HG03103 (cell line): Measurements from ENCODE around the gene C17orf107.
"Not testable (repeated sequence)": the region's sequence is repeated elsewhere in the genome, so short reads cannot be mapped to it uniquely, and the experiment has no call there.

Source experiments
- ATAC-seq: cut with Tn5 transposase; IDR thresholded peaks from one replicate; pipeline ENCODE4 v1.9.1; 2021; ENCODE audit warnings: low read depth; ENCODE audit not compliant: unreplicated experiment

The C17orf107 gene

DNA sequence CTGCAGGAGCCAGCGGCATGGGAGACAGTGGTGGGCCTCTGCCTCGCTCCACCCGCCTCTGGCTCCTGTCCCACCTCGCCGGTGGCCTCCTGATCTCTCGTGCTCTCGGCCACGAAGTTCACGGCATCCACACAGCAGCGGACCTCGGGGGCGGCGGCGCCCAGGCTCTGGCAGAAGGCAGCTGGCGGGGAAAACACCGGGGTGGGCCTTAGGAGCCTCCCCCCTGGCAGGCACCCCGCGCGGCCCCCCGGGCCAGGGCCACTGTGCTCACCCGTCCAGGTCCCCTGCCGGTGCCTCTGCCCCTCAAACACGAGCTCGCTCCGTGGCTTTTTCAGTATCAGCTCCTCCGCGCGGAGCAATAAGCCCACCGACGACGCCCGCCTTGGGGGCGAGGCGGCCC lies 409 bp upstream of the C17orf107 start:
- ATAC-seq: no peak

GRCh38 chr17:4900231-4901107 lies 1.1 kb downstream of the C17orf107 start:
- no peak for ATAC-seq

DNA sequence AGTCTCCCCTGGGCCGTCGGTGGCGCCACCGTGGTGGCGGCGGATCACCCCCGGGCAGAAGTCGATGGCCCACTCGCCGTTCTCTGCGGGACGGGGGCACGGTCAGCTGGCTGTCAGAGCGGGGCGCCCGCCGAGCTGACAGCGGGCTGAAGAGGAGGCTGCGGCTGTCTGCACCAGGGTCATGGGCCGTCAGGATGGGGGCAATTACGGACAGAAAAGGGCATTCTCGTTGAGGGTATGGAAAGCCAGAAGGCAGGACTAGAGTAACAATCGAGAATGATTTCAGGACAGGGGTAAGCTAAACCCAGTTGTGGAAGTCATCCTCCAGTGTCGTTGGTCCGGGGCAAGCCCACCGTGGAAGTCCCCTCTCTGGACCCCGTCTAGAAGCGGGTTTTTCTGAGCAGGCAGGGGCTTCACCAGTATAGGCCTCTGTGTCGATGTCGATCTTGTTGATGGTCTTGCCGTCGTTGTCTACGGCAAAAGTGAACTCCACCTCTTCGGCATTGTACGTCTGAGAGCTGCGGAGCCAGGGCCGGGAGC lies 1.8 kb downstream of the C17orf107 start:
- ATAC-seq: no peak

DNA sequence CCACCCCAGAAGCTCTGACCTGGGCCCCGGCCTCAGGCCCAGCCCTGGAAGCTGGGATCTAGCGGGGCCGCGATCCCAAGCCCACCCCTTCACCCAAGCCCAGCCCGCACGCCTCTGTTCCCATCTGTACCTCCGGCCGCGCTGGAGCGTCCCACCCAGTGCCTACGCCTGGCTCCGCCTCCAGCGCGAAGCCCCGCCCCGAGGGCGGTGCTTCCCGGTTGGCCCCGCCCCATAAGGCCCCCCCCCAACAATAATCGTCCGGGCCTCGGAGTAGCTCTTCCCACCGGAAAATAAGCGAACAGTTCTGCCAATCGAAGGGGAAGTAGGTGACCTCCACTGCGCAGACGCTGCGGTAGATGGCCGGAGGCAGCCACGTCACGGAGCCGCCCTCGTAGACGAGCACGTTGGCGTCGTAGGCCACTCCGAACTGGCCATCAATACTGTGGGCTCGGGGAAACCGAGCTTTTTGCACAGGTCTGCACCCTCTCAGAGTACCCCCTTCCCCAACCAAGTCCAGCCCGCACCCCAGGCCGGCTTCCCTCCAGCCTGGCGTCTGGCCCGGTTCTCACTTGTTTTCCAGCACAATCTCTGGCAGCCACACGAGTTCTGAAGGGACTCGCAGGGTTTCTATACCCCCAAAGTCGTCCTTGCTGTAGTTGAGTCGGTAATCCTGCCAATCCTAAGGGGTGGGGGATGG lies 2.5 kb downstream of the C17orf107 start:
- no peak for ATAC-seq

DNA sequence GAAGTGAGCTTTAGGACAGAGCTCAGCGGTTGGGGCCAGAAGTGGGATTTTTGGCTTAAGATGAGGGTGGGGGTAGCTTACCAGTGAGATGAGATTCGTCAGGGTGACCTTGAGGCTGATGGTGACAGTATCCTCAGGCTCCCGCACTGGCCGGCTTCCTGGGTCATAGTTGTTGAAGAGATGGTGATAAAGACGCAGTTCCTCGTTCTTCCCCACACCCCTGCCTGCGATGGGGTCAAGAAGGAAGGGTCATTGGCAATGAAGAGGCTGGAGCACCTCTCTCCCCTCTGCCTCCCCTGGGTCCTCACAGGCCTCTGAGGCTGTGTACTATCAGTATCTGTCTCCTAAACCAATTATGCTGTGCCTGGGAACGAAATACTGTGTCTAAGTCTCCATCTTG lies 3.2 kb downstream of the C17orf107 start:
- no peak for ATAC-seq

DNA sequence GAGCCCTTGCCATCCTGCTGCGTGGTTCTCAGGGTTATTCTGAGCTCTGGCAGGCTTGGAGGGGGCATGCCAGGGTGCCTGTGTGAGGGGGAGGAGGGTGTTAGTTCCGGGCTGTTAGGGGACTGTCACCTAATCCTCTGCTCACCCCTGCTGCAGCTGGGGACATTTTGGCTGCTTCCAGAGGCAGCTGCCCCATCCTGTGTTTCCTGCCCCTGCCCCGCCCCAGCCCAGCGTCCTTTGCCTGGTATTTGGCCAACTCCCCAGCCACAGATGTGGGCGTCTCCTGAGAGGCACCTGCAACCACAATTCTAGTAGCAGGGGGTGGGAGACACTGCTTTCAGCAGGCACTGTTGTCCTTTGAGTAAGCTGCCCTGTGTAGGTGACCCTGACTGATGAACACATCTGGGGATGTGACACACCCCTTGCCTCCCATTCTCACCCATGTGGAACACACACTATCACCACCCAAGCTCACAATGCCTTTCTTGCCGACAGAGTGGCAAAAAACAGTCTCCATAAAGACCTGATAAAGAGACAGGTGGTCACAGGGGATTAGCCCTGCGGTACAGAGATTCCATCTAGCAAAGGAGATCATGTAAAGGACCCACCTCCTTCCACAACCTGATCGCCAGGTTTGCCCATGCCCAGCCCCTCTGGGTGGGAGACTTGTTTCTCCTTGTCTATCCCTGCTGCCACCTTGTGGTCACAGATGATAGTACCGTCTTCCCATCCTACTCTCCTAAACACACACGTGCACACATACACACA lies 3.9 kb downstream of the C17orf107 start, which contains the start of gene CHRNE:
Gene CHRNE (minus strand): TSS at position 48 of the 768 bp plus-strand sequence. CDS start 35 bp downstream, at position 13.
- no peak for ATAC-seq

- not testable (repeated sequence) for ATAC-seq
These were observed 7.3 kb downstream of the C17orf107 start for GRCh38 chr17:4906642-4907041.

GRCh38 chr17:4908301-4908700 lies 9.0 kb downstream of the C17orf107 start:
- no peak for ATAC-seq

- no peak for ATAC-seq
These were observed 9.6 kb downstream of the C17orf107 start for GRCh38 chr17:4908711-4909496.

DNA sequence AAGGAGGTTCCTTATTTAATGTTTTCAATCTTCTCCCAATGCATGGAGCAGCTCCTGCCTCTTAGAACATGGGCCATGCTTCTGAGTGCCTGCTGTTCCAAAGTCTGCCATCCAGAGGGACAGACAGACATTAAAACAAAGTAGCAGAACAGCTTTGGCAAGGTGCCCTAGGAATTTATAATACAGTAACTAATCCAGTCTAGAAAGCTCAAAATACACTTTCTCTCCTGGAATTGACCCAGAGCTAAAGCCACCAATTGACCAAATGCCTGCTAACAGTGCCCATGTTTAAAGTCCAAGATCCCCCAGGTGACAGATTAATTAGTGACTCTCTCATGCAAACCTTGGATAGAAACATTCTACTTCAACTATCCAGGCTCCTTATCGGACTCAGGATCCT lies 14.7 kb downstream of the C17orf107 start:
- ATAC-seq: no peak

- ATAC-seq: not testable (repeated sequence)
These were observed 15.2 kb downstream of the C17orf107 start for GRCh38 chr17:4914551-4914950.

DNA sequence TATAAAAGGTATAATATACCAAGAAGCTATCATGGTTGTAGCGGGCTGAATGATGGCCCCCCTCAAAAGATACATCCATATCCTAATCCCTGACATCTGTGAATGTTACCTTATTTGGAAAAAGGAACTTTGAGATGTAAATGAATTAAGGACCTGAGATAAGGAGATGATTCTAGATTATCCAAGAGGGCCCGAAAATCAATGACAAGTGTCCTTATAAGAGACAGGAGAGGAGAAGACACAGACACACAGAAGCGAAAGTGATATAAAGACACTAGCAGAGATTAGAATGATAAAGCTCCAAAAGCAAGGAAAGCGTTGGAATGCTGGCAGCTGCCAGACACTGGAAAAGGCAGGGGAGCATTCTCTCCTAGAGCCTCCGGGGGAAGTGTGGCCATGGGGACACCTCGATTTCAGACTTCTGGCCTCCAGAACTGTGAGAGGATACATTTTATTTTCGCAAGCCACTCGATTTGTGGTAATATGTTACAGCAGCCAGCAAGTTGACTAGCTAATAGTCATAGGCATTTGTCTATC lies 20.2 kb downstream of the C17orf107 start:
- ATAC-seq: no peak

GRCh38 chr17:4920351-4921048 lies 21.2 kb downstream of the C17orf107 start:
- no peak for ATAC-seq

GRCh38 chr17:4921320-4921719 lies 22.0 kb downstream of the C17orf107 start:
- ATAC-seq: no peak

DNA sequence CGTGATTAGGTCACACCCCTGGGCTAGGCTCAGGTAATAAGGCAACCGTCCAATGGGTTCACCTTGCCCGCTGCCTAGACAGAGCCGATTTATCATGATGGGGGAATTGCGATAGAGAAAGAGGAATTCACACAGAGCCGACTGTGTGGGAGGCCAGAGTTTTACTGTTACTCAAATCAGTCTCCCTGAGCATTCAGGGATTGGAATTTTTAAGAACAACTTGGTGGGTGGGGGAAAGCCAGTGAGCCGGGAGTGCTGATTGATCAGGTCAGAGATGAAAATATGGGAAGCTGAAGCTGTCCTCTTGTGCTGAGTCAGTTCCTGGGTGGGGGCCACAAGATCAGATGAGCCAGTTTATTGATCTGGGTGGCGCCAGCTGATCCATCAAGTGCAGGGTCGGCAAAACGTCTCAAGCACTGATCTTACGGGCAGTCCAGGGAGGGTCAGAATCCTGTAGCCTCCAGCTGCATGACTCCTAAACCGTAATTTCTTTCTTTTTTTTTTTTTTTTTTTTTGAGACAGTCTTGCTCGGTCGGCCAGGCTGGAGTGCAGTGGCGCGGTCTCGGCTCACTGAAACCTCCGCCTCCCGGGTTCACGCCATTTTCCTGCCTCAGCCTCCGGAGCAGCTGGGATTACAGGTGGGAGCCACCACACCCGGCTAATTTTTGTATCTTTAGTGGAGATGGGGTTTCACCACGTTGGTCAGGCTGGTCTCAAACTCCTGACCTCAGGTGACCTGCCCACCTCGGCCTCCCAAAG lies 27.4 kb downstream of the C17orf107 start:
- ATAC-seq: not testable (repeated sequence)

GRCh38 chr17:4928881-4929280 lies 29.5 kb downstream of the C17orf107 start:
- no peak for ATAC-seq

- no peak for ATAC-seq
These were observed 32.6 kb downstream of the C17orf107 start, which contains the start of gene GP1BA for GRCh38 chr17:4931963-4932362. Gene GP1BA (plus strand): TSS chr17:4932277. CDS start chr17:4932605, 328 bp downstream.

- no peak for ATAC-seq
These were observed 33.4 kb downstream of the C17orf107 start for GRCh38 chr17:4932756-4933155.
